K562 treated with DMSO at 1 percent for 4 hours (cell line): Measurements from ENCODE around the gene UBR1. TPM values are rescaled to one million over a fixed set of nuclear protein-coding genes. Genes with fewer than 3 reads are reported as not detected.

ENCODE experiments used
- total RNA-seq: library from RNA; unstranded; fragments of 300-600 nt; gene quantifications from 2 replicates; pipeline ENCODE4 v1.2.3, GENCODE V29; 2022; ENCODE audit not compliant: insufficient read depth

The UBR1 gene
- 6.0 and 11.9 TPM in 2 replicates for total RNA-seq

DNA sequence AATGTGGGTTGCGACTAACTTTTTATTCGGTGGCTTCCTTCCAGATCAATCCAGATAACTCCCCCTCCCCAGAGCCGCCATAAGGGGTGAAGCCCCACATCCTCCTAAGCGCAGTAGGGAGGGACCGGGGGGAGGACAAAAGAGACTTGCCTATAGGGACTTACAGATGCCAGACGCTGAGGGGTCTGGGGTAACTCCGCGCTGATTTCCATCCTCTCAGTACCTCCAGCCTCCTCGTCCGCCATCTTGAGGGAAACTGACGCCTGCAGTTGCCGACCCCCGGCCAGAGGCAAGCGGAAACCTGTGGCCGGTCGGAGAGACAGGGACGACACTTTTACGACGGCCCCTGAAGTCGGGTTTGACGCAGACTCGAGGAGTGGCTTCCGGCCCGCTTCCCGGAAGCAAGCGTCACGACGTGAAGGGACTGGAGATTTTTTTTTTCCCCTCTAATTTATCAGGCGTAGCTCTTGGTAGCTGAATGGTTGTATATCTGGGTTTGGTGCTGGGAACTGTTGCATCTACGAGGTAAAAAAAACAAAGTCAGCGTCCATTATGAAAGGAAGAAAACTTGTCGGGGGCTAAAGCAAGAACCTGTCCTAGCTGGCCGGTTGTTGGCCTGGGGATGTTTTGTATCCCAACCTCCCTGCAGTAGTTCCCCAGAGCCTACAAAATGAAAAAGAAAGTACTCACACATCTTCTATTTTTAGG, at the start of gene UBR1:
UBR1 (minus strand) TSS at position 261 of the 708 bp plus-strand sequence; CDS start at position 245, 16 bp downstream.

DNA sequence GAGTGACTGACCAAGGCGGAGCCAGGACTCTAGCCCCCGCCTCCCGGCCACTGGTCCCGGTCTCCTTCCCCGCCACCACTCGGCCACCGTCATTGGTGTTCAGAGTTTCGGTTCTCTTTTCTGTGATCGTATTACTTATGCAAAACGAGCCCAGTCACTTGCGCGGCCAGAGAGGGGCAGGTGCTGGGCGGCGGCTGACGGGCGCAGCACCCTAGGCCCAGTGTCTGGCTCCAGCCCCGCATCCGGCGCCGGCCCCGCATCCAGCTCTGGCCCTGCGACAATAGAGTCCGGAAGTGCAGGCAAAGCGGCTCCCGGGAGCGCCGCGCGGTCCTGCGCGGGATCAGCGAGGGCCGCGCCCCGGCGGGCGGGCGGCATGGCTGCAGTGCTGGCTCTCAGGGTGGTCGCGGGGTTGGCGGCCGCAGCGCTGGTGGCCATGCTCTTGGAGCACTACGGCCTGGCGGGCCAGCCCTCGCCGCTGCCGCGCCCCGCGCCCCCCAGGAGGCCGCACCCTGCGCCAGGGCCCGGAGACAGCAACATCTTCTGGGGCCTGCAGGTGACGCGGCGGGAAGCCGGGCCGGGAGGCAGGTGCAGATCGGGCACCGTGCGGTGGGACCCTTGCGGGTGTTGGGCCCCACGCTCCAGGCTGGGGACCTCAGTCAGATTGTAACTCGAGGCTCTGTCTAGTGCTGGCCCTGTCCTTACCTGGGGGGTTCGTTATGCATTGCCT, 27.8 kb upstream of the UBR1 start, which contains the start of gene TMEM62:
TMEM62 (plus strand) TSS at position 157 of the 727 bp plus-strand sequence; CDS start at position 374, 217 bp downstream.

DNA sequence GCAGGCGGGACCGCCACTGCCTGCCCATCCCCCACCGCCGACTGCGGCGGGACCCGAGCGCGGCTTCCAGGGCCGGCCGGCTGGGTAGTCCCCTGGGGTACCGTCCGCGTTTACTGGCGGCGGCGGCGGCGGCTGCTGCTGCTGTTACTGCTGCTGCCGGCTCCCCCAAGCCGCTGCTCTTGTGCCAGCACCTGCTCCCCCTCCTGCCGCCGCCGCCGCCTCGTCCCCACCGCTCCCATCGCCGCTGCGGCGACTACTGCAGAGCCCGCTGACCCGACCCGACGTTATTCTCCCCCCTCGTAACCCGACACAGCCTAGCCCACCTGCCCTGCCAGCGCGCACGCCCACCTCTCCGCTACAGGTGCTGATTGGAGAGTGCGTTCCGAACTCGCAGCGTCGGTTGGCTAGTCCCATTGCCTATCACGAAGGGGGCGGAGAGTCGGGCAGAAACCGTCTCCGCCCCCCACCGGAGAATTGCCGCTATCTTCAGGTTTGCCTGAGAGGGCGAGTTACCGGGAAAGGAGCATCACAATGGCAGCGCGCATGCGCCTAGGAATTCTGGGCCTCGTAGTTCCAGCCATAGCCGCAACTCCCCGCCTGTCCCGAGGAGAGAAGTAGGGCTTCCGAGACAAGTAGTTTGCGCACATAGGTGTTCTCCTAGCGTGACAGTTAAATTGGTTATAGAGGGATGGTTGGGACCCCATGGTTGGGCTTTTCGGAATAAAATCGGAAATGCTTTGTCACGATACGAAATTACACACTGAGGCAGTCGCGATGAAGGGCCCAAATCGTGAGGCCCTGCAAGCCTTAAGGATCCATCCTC, 185.1 kb downstream of the UBR1 start, which contains the start of gene TTBK2:
TTBK2 (minus strand) TSS at position 260 of the 823 bp plus-strand sequence. CDS start 42,161 bp downstream, outside the sequence.

Other genes starting within 250 kb of the UBR1 start
- gene TTBK2, start 185.3 kb downstream of the UBR1 start, total RNA-seq = 5.7 and 7.5 TPM in 2 replicates
- 9.4 and 11.1 TPM in 2 replicates for gene TMEM62, start 27.5 kb upstream of the UBR1 start, total RNA-seq
- gene CCNDBP1, start 79.4 kb upstream of the UBR1 start, total RNA-seq = 83.1 and 92.4 TPM in 2 replicates
- 1.0 and 1.7 TPM in 2 replicates for gene EPB42, start 115.0 kb upstream of the UBR1 start, total RNA-seq
- gene TGM5, start 160.9 kb upstream of the UBR1 start, total RNA-seq = not detected in 2 replicates
- not detected in 2 replicates for gene TGM7, start 196.2 kb upstream of the UBR1 start, total RNA-seq
- 1.7 and 1.9 TPM in 2 replicates for gene LCMT2, start 224.5 kb upstream of the UBR1 start, total RNA-seq